NCI-H2029 treated with DMSO at 0.1 percent for 48 hours (cell line): ENCODE data around the gene SASH1.
"Not testable (repeated sequence)": the region's sequence is repeated elsewhere in the genome, so short reads cannot be mapped to it uniquely, and the experiment has no call there.

ENCODE experiments used
- DNase-seq: peaks from one replicate; lab custom pipeline; 2025; lab: John Stamatoyannopoulos, UW

Gene SASH1

DNA sequence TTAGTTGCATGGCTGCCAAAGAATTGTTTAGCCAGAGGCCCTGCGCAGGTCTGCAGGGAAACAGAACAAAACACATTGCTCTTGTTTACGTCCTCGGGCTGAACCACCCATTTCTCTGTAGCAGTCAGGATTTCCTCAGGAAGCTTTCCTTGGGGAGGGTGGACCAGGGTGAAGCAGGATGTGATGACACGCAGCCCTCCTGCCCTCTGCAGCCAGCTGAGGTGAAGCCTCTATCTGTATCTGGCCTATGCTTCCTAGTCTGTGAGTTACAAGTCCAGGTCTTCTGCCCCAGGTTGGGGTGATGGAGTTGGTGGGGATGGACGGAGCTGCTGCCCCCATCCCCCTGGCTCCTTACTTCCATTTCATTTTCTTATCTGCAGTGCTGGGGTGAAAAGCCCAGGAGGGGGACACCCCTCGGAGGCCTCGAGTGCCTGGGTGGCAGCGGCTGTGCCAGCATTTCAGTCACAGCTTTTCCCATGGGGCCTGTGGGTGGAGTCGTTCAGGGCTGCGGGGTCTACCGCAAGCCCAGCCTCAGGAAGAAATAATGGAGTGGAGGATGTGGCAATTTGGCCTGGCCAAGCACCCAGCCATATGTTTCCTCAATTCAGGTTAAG is 24.9 kb downstream of the SASH1 start:
- no peak for DNase-seq

GRCh38 chr6:148370176-148370575 is 27.5 kb downstream of the SASH1 start:
- DNase-seq = no peak

DNA sequence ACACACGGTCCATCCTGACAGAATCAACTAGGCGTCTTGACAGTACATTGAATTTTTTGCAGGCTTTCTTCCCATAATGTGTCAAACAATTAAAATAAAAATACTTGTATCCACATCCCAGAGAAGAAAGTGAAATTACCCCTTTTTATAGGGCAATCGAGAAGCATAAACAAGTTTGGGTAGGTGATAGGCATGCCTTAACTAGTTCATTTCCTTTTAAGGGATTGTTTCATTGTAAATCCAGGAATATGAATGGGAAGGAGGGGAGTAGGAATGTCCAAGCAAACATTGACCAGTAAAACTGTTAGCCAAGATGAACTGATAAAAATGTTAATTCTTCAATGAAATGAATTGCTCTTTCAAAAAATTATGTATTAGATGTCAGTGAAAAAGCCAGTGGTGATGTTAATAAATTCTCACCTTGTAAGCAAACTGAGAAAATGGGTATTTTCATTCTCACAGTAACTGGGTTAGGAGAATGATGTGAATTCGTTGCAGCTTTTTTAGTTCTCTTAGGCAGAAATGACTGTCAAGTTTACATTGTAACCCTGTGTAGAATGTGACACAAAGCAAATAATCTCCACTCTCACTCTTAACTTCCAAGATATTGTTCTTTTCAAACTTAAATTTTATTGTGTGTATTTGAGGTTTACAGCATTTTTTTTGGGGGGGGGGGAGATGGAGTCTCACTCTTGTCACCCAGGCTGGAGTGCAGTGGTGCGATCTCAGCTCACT is 31.6 kb downstream of the SASH1 start:
- DNase-seq = no peak

DNA sequence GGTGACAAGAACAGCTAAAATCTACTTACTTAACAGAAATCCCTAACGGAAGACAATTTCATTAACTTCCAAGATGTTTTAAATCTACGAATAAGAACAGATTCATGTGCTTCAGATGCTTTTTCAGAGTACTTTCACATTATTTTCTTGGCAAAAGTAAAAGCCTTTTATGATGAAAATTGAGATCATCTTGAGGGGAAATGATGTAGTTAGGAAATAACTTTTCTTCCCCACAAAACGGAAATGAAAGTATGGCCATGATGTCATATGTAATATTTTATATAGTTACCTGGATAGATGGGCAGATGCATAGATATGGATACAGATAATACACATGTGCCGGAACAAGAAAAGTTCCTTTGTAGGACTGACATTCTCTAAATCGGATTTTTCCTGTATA is 32.8 kb downstream of the SASH1 start:
- no peak for DNase-seq

GRCh38 chr6:148379481-148379880 is 36.8 kb downstream of the SASH1 start:
- DNase-seq = no peak

GRCh38 chr6:148379966-148380713 is 37.5 kb downstream of the SASH1 start:
- no peak for DNase-seq

DNA sequence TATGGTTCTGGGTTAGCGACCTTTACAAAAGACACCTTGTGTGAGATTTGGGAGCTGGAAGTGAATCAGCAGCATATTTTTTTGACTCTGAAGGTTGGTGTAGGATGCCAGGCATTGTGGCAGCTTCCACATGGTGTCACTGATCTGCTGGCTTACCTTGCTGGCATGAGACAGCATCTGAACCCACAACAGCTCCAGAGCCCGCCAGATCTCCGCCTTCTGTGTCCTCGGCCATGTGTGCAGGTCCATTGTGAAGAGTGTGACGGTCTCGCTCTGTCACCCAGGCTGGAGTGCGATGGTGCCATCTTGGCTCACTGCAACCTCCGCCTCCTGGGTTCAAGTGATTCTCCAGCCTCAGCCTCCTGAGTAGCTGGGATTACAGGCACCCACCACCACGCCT is 39.4 kb downstream of the SASH1 start:
- not testable (repeated sequence) for DNase-seq

- no peak for DNase-seq
Measured at GRCh38 chr6:148382861-148383260, 40.2 kb downstream of the SASH1 start.

GRCh38 chr6:148383658-148384368 is 41.2 kb downstream of the SASH1 start:
- DNase-seq = no peak

DNA sequence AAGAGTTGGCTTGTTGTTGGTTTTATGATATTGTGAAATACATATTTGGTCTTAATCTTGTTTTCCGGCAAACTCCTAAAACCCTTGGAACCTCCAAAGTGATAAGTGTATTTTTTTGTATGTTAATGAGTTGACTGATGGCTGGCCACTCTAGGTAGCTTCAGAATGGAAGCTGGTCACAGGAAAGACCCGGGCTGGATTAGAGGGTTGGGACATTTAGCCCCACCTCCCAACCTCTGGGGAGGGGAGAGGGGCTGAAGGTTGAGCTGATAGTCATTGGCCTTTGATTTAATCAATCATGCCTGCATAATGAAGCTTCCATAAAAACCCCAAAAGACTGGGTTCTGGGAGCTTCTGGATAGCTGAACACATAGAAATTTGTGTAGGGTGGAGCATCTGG is 42.7 kb downstream of the SASH1 start:
- no peak for DNase-seq

GRCh38 chr6:148388521-148388920 is 45.9 kb downstream of the SASH1 start:
- DNase-seq = no peak

- no peak for DNase-seq
Measured at GRCh38 chr6:148389086-148389485, 46.4 kb downstream of the SASH1 start.

GRCh38 chr6:148389917-148390316 is 47.3 kb downstream of the SASH1 start:
- DNase-seq = no peak

GRCh38 chr6:148392127-148392526 is 49.5 kb downstream of the SASH1 start:
- not testable (repeated sequence) for DNase-seq

DNA sequence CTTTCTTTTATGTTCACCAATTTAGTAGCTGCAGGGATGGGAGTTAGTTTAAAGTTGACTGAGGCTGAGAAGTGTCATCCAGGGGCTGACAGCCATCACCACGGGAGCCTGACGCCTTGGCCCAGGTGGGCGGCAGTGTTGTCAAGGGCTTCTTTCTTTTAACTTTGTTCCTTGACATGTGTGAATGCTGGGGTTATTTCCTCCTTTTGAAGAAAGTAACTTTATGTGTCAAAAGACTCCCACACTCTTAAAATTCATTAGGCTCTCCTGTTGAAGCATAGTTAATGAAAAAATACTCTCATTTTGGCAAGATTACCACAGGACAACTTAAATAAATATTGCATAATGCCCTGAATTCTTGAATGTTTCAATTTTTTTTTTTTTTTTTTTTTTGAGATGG is 50.0 kb downstream of the SASH1 start:
- DNase-seq = no peak

DNA sequence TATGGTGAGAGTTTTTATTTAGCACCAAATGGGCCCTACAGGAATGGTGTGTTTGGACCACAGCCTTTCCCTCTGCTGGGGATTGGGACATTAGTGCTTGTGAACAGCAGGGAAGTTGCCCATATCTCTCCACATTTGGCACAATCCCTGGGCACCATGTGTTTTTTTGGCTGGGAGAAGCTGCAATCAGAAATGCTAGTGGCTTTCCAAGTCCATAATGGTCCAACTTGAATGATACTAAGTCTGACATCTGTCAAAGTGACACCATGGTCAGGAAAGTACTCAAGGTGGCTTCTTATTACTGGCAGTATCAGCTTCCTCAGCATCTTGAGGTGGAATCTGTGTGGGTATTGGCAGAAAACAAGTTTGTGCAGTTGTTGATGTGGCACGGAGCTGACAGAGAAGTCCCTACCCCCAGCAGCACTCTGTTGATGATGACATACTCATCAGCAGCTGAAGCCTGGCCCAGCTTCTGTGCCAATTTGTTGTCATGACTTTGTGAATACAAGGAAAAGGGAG is 53.0 kb downstream of the SASH1 start:
- DNase-seq = no peak

DNA sequence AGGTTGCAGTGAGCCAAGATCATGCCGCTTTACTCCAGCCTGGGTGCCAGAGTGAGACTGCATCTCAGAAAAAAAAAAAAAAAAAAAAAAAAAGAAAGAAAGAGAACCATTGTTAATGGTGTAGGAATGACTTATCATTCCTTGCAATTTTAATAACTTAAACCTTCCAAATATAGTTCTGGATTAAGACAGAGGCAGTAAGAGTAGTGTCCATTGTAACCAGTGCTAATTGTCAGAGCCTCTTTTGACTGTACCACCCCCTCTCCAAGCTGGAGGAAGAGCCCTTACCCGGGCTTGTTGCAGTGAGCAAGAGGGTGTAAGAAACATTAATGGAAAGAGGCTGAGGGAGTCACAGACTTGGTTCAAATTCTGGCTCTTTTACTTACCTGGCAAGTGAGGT is 53.8 kb downstream of the SASH1 start:
- DNase-seq = no peak

DNA sequence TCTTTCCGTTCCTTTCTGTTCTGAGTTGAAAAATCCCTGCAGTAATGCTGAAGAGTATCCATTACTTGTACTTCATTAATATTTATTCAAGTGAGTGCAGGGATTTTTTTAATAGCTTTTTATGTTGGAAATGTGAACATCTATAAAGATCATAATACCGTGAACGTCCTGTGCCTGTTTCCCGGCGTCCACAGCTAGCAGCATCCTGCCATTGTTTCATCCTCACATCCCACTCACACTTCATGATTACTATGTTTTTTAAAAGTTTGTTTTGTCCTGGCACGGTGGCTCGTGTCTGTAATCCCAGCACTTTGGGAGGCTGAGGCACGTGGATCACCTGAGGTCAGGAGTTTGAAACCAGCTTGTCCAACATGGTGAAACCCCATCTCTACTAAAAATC is 54.3 kb downstream of the SASH1 start:
- no peak for DNase-seq

GRCh38 chr6:148398244-148398643 is 55.6 kb downstream of the SASH1 start:
- no peak for DNase-seq

DNA sequence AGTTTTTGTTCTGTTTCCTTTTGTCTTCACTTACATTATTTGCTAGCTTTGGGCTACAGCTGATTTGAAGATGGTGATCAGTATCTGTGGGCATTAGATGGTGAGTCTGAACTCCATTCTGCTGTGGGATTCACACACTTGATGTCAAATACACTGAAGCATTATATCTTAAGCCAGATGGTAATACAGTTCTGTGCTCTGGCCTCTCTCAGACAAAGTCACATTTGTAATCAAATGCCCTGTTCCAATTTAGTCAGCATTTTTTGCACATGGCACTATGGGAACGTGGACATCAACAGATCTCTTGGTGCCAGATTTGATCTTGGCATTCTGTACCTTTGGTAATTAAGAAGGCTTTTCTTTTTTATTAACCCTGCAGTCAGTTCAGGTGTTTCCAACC is 56.0 kb downstream of the SASH1 start:
- no peak for DNase-seq

GRCh38 chr6:148401571-148401970 is 58.9 kb downstream of the SASH1 start:
- no peak for DNase-seq

DNA sequence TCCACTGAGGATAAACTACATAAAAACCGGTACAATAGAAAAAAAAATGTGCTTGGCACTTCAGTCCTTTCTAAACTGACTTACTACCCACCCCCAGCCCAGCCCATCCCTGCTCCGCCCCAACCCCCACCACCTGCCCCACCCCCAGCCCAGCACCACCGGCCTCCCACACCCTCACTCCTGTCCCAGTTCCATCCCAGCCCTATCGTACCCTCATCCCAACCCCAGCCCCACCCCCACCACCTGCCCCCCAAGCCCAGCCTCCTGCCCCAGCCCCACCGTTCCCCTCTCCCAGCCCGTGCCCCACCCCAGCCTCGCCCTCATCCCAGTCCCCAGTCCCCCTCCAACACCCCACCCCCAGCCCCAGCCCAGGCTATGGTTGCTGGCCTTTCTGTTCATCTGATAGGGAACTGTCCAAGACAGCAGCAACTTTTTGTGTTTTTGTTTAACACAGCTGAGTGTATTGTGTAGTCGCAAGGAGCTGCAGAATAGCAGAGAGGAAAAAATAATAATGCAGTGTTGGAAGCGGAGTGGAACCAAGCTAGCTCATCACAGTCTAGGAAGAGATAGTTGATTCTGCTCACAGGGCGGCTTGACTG is 61.9 kb downstream of the SASH1 start:
- DNase-seq = no peak
